ENCODE data around the gene SHISA7. TPM values are rescaled to one million over a fixed set of nuclear protein-coding genes. Genes with fewer than 3 reads are reported as not detected.

Gene SHISA7
- total RNA-seq, 2 experiments from 2014 or later: not detected

- Histone ChIP-seq H3K9me3 (ENCODE audit: low read length) (no peaks in the 10 kb centered on the region), H3K9me2 (ENCODE audit: insufficient read depth, low read length) (no peaks in the 10 kb centered on the region), H2AFZ (ENCODE audit: low read length) (peak overlapping the region; percentile 53; the same call in 1 of the 2 replicates), H3K4me1 (ENCODE audit: insufficient read depth, low read length, poor library complexity, severe bottlenecking) (peaks cover 47% of the 10 kb centered on the region), H3K4me2 (ENCODE audit: low read length) (peak overlapping the region; percentile 98), H4K20me1 (ENCODE audit: insufficient read depth, low read length) (peaks cover 27% of the 10 kb centered on the region), H3K27ac (ENCODE audit: low read depth, low read length, poor library complexity, severe bottlenecking) (peak overlapping the region; percentile 91), H3K4me3 (ENCODE audit: low read depth, low read length, poor library complexity, severe bottlenecking) (peak overlapping the region; percentile 87), H3K79me2 (ENCODE audit: insufficient read depth, low read depth, low read length) (peaks cover 44% of the 10 kb centered on the region), H3K36me3 (ENCODE audit: insufficient read depth, low read length) (peaks cover 43% of the 10 kb centered on the region)
- CTCF ChIA-PET (ENCODE audit: unreplicated experiment): no interaction called here
- TSS peak; percentile 85 for BruUV-seq (replicated peaks)
- POLR2A ChIA-PET: interaction anchor here (0.5 to 1.2 kb wide), 5 partner anchors 46 to 130 kb away, joined by 3 to 6 read pairs (median 3); partner anchors contain the start of gene KMT5C
- TF ChIP-seq EZH2phosphoT487 (IDR thresholded peaks at IDR 0.05; ENCODE audit: borderline replicate concordance, low read depth, low read length): no peak
- TF ChIP-seq CTCF (conservative IDR thresholded peaks at IDR 0.05; ENCODE audit: low read length): no peak
- intact Hi-C loops (cut with micrococcal nuclease; ENCODE audit: unreplicated experiment): loop anchor here (2.0 kb wide), 1 partner anchor 76 kb away; no protein-coding TSS in a partner anchor
- DNase-seq (ENCODE audit: low spot score): peak; percentile 96
Measured at GRCh38 chr19:55384920-55385723, 58.0 kb downstream of the SHISA7 start.

- no TSS peak for BruUV-seq (replicated peaks)
Measured at GRCh38 chr19:55384131-55384919, 58.8 kb downstream of the SHISA7 start, which contains the start of gene TMEM238. TSS of gene TMEM238 (minus strand) at chr19:55384292. CDS start at chr19:55384259, 33 bp downstream.

More at GRCh38 chr19:55384131-55384919, 58.8 kb downstream of the SHISA7 start, which contains the start of gene TMEM238:
- Histone ChIP-seq H3K4me1 (ENCODE audit: insufficient read depth, low read length, poor library complexity, severe bottlenecking) (peaks cover 41% of the 10 kb centered on the region), H3K27ac (ENCODE audit: low read depth, low read length, poor library complexity, severe bottlenecking) (peak within 1 kb of the TSS; percentile 91), H3K9me3 (ENCODE audit: low read length) (no peaks in the 10 kb centered on the region), H4K20me1 (ENCODE audit: insufficient read depth, low read length) (peaks cover 27% of the 10 kb centered on the region), H3K9me2 (ENCODE audit: insufficient read depth, low read length) (no peaks in the 10 kb centered on the region), H3K4me2 (ENCODE audit: low read length) (peak within 1 kb of the TSS; percentile 98), H3K79me2 (ENCODE audit: insufficient read depth, low read depth, low read length) (peaks cover 44% of the 10 kb centered on the region), H3K36me3 (ENCODE audit: insufficient read depth, low read length) (peaks cover 35% of the 10 kb centered on the region), H3K4me3 (ENCODE audit: low read depth, low read length, poor library complexity, severe bottlenecking) (peak within 1 kb of the TSS; percentile 87), H2AFZ (ENCODE audit: low read length) (peak within 1 kb of the TSS; percentile 53; the same call in 1 of the 2 replicates)
- POLR2A ChIA-PET: interaction anchor here (0.5 to 1.6 kb wide), 6 partner anchors 45 to 129 kb away, joined by 3 to 7 read pairs (median 3); partner anchors contain the start of gene KMT5C
- no peak for TF ChIP-seq EZH2phosphoT487 (IDR thresholded peaks at IDR 0.05; ENCODE audit: borderline replicate concordance, low read depth, low read length)
- no peak for TF ChIP-seq CTCF (conservative IDR thresholded peaks at IDR 0.05; ENCODE audit: low read length)
- peak; percentile 63 for DNase-seq (ENCODE audit: low spot score)
- CTCF ChIA-PET (ENCODE audit: unreplicated experiment): interaction anchor here (1.0 kb wide), 1 partner anchor 83 kb away, joined by 3 read pairs; no protein-coding TSS in a partner anchor
- intact Hi-C loops (cut with micrococcal nuclease; ENCODE audit: unreplicated experiment): loop anchor here (2.0 kb wide), 1 partner anchor 76 kb away; no protein-coding TSS in a partner anchor
